Left colon (tissue), 2 donors: Measurements from ENCODE around the gene ACP7. TPM values are rescaled to one million over a fixed set of nuclear protein-coding genes. Genes with fewer than 3 reads are reported as not detected.

ENCODE experiments used
- ATAC-seq: fragments of 200-7000 bp; cut with Tn5 transposase; one replicate; pipeline ENCODE4 v1.9.1; 2020; ENCODE audit warnings: mild to moderate bottlenecking, moderate library complexity
- DNase-seq, 2 donors: peaks; one replicate each; pipeline ENCODE4 v3.0.0-alpha.2; 2020
- intact Hi-C, 2 donors: fragments of 100-400 bp; cut with DNase I in 1 of 2; cut with micrococcal nuclease in 1 of 2; formaldehyde crosslinking; loops; one replicate each; pipeline versions ENCODE4 v1.11.2 to v1.14.0; 2022; cut with DNase I, micrococcal nuclease
- total RNA-seq, 2 donors: library from RNA; stranded (reverse); fragmentation: NEBNext Ultra II Directional; extraction: Animal tissue kit (Norgen Biotek cat#: 25700); gene quantifications; one replicate each; pipeline ENCODE4 v1.2.1, GENCODE V29; 2021
- donor health status: DM: no; HTN: no; CAD: no.
- donor health status: DM: yes; HTN: yes; CAD: no.

ACP7 gene
- total RNA-seq, 2 donors from 2014 or later, result not detected

GRCh38 chr19:39155741-39156140, 71.6 kb downstream of the ACP7 start:
- DNase-seq, result no peak
- no peak for ATAC-seq
- intact Hi-C loops, result no loop called here

- ATAC-seq, result peak; percentile 27
- DNase-seq, result no peak
- intact Hi-C loops, result no loop called here
Observed at GRCh38 chr19:39156326-39157230, 72.4 kb downstream of the ACP7 start.

GRCh38 chr19:39157275-39157996, 73.3 kb downstream of the ACP7 start:
- DNase-seq (no peak), ATAC-seq (no peak)
- intact Hi-C loops, result no loop called here

- intact Hi-C loops, result no loop called here
- DNase-seq (no peak), ATAC-seq (no peak)
Observed at GRCh38 chr19:39157997-39158389, 73.8 kb downstream of the ACP7 start.

- ATAC-seq (no peak), DNase-seq (no peak)
- intact Hi-C loops, result no loop called here
Observed at GRCh38 chr19:39158646-39159260, 74.6 kb downstream of the ACP7 start.

GRCh38 chr19:39160523-39160861, 76.3 kb downstream of the ACP7 start:
- DNase-seq, result no peak
- ATAC-seq, result peak; percentile 7
- intact Hi-C loops, result no loop called here

Other genes starting within 250 kb of the ACP7 start
- 100 to 1,000 TPM; 269 to 281 TPM for gene HNRNPL, start 234.4 kb upstream of the ACP7 start, total RNA-seq
- gene RINL, start 206.1 kb upstream of the ACP7 start, total RNA-seq, result 1 to 10 TPM; 3.2 to 3.4 TPM
- gene SIRT2, start 184.8 kb upstream of the ACP7 start, total RNA-seq, result 10 to 100 TPM; 32.9 to 39.9 TPM
- gene NFKBIB, start 184.4 kb upstream of the ACP7 start, total RNA-seq, result 10 to 100 TPM; 32.1 to 38.8 TPM
- gene CCER2, start 172.2 kb upstream of the ACP7 start, total RNA-seq, result under 1 TPM in 1 of 2 donors, not detected in 1; 0.55 TPM
- gene SARS2, start 153.6 kb upstream of the ACP7 start, total RNA-seq, result 10 to 100 TPM; 15.4 to 33.3 TPM
- gene MRPS12, start 153.4 kb upstream of the ACP7 start, total RNA-seq, result 10 to 100 TPM; 36.3 to 50.4 TPM
- 1 to 10 TPM; 1.1 to 3.3 TPM for gene FBXO17, start 108.6 kb upstream of the ACP7 start, total RNA-seq
- 1 to 10 TPM in 1 of 2 donors, not detected in 1; 2.8 TPM for gene FBXO27, start 51.8 kb upstream of the ACP7 start, total RNA-seq
- 10 to 100 TPM; 85.0 to 96.9 TPM for gene PAK4, start 41.4 kb downstream of the ACP7 start, total RNA-seq
- gene NCCRP1, start 112.6 kb downstream of the ACP7 start, total RNA-seq, result not detected
- gene SYCN, start 119.9 kb downstream of the ACP7 start, total RNA-seq, result not detected
- gene IFNL3, start 160.6 kb downstream of the ACP7 start, total RNA-seq, result not detected
- gene IFNL4, start 164.5 kb downstream of the ACP7 start, total RNA-seq, result not detected
- gene IFNL2, start 184.0 kb downstream of the ACP7 start, total RNA-seq, result not detected
- not detected for gene IFNL1, start 212.0 kb downstream of the ACP7 start, total RNA-seq
- under 1 TPM; 0.18 to 0.61 TPM for gene LRFN1, start 236.5 kb downstream of the ACP7 start, total RNA-seq